A549 treated with AZD9567 at 1 μM for 4 hours (cell line): ENCODE data around the gene STX1B. TPM values are rescaled to one million over a fixed set of nuclear protein-coding genes. Genes with fewer than 3 reads are reported as not detected.

Experiments used
- total RNA-seq: library from RNA; stranded (reverse); fragments of 200-300 nt; extraction: Qiagen RNA extraction; gene quantifications from 5 replicates; pipeline ENCODE4 v1.2.3, GENCODE V29; 2022; ENCODE audit not compliant: insufficient read depth

STX1B gene
- total RNA-seq, result 1.4 to 3.9 TPM (median 1.5 TPM) in 5 replicates

GRCh38 chr16:31010585-31011325 is at the start of gene STX1B:
Gene STX1B, minus strand, starts transcription at chr16:31010638. Its CDS starts 242 bp downstream, at chr16:31010396.

GRCh38 chr16:31032736-31033708 is 22.6 kb upstream of the STX1B start, which contains the start of gene STX4:
Gene STX4, plus strand, starts transcription at chr16:31033558. Its CDS starts 248 bp downstream, at chr16:31033806.

DNA sequence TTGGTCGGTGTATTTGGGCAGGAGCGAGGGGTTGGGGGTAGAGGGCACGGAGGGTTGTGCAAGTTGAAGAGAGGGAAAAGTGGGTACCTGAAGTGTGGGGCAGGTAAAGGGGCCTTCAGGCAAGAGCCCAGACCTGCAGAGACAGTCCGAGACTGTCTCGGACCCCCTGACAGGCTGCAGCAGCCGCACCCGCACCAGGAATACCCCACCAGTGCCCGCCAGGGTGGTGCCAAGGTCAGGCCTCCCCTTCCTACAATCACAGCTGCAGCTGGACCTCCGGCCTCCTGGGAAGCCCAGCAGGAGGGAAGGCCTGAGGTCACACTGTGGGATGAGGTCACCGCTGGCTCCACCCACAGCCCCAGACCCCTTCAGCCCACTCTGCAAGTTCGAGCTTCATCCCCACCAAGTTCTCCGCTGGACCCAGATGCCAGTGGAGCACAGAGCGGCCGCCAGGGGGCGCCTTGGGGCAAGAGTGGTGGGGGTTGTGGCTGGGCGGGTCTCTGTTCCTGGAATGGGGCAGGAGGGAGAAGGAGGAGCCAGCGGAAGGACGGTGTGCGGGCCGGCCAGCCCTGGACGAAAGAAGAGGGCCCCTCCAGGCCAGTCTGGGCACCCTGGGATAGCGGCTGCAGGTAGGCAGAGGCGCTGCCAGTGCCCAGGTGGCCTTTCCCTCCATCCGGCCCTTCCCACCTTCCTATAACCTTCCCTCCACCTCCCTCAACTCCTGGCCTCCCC is 25.6 kb downstream of the STX1B start, which contains the start of gene HSD3B7:
TSS of gene HSD3B7 (plus strand) at position 539 of the 732 bp plus-strand sequence. CDS start 452 bp downstream, outside the sequence.

GRCh38 chr16:30957456-30958174 is 52.8 kb downstream of the STX1B start, which contains the start of gene SETD1A:
Gene SETD1A, plus strand, starts transcription at chr16:30957754. Its CDS starts 978 bp downstream, at chr16:30958732.

GRCh38 chr16:30948667-30949649 is 61.5 kb downstream of the STX1B start, which contains the start of gene ORAI3:
Gene ORAI3, plus strand, starts transcription at chr16:30949068. Its CDS starts 222 bp downstream, at chr16:30949290.

Other genes with a start within 250 kb of the STX1B start
- gene CFAP119, start 248.6 kb downstream of the STX1B start, total RNA-seq, result 8.6 to 12.1 TPM (median 9.6 TPM) in 5 replicates
- 66.4 to 85.2 TPM (median 79.5 TPM) in 5 replicates for gene RNF40, start 248.3 kb downstream of the STX1B start, total RNA-seq
- 14.8 to 17.4 TPM (median 16.4 TPM) in 5 replicates for gene ZNF629, start 223.4 kb downstream of the STX1B start, total RNA-seq
- gene BCL7C, start 116.6 kb downstream of the STX1B start, total RNA-seq, result 22.9 to 40.5 TPM (median 37.8 TPM) in 5 replicates
- gene CTF1, start 114.0 kb downstream of the STX1B start, total RNA-seq, result 0.20 to 0.28 TPM (median 0.24 TPM) in 4 of 5 replicates, not detected in the other
- 14.3 to 18.2 TPM (median 15.7 TPM) in 5 replicates for gene FBXL19, start 87.1 kb downstream of the STX1B start, total RNA-seq
- gene ORAI3, start 61.6 kb downstream of the STX1B start, total RNA-seq, result 5.9 to 14.1 TPM (median 13.6 TPM) in 5 replicates
- 16.6 to 21.1 TPM (median 20.3 TPM) in 5 replicates for gene SETD1A, start 52.9 kb downstream of the STX1B start, total RNA-seq
- gene HSD3B7, start 25.4 kb downstream of the STX1B start, total RNA-seq, result 11.6 to 13.5 TPM (median 13.2 TPM) in 5 replicates
- gene STX4, start 22.9 kb upstream of the STX1B start, total RNA-seq, result 37.6 to 67.5 TPM (median 65.2 TPM) in 5 replicates
- 12.2 to 17.9 TPM (median 12.8 TPM) in 5 replicates for gene ZNF668, start 63.6 kb upstream of the STX1B start, total RNA-seq
- gene ZNF646, start 63.8 kb upstream of the STX1B start, total RNA-seq, result 8.1 to 11.5 TPM (median 10.2 TPM) in 5 replicates
- 1.4 to 2.7 TPM (median 1.9 TPM) in 5 replicates for gene PRSS53, start 78.3 kb upstream of the STX1B start, total RNA-seq
- gene VKORC1, start 84.2 kb upstream of the STX1B start, total RNA-seq, result 123 to 147 TPM (median 143 TPM) in 5 replicates
- 35.0 to 53.3 TPM (median 49.3 TPM) in 5 replicates for gene BCKDK, start 97.7 kb upstream of the STX1B start, total RNA-seq
- gene KAT8, start 107.0 kb upstream of the STX1B start, total RNA-seq, result 31.2 to 51.7 TPM (median 46.9 TPM) in 5 replicates
- gene PRSS8, start 125.1 kb upstream of the STX1B start, total RNA-seq, result 0.52 to 0.95 TPM (median 0.65 TPM) in 4 of 5 replicates, not detected in the other
- gene PRSS36, start 139.4 kb upstream of the STX1B start, total RNA-seq, result 0.81 to 1.4 TPM (median 1.0 TPM) in 4 of 5 replicates, not detected in the other
- gene FUS, start 169.5 kb upstream of the STX1B start, total RNA-seq, result 554 to 620 TPM (median 559 TPM) in 5 replicates
- 23.4 to 38.1 TPM (median 33.0 TPM) in 5 replicates for gene PYCARD, start 192.1 kb upstream of the STX1B start, total RNA-seq
- 0.05 to 0.10 TPM (median 0.05 TPM) in 4 of 5 replicates, not detected in the other for gene TRIM72, start 203.5 kb upstream of the STX1B start, total RNA-seq
- gene PYDC1, start 206.5 kb upstream of the STX1B start, total RNA-seq, result not detected in 5 replicates
- 1.4 to 2.4 TPM (median 1.8 TPM) in 4 of 5 replicates, not detected in the other for gene ITGAM, start 249.3 kb upstream of the STX1B start, total RNA-seq